HG03196 (cell line): ENCODE data around the gene DBN1.

Experiments used
- ATAC-seq: cut with Tn5 transposase; IDR thresholded peaks from one replicate; pipeline ENCODE4 v1.9.1; 2021; ENCODE audit not compliant: unreplicated experiment

Gene DBN1

DNA sequence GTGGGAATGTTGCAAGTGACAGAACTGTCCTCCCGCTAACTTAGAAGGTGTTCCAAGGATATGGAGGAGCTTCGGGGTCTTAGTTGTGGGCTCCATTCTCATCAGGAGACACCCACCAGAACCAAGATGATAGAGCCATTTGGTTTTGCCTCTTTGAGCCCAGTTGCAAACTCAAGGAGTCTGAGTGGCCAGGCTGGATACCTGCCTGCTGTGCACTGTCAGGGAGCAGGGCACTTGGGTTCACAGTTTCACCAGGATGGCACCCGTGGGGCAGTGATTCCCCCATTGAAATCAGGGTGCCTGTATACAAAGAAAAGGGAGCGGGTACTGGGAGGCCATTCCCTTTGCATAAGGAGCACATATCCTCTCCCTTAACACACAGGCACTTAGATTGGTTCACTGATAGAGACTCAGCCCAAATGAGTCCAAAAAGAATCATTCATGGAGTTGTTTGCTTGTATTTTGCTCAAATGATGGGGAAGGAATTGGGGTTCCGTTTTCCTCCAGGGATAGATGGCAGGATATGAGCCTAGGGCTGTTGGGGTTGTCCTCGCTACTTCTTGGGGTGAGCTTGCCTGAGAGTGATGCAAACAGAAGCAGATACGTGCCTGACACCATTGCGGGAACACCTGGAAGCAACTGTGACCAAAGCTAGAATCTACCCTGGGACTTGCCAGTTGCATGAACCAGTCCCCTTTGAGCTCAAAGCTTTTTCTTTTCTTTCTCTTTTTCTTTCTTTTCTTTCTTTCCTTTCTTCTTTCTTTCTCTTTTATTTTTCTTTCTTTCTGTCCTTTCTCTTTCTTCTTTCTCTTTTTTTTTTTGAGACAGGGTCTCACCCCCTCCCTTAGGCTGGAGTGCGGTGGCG, 28.1 kb downstream of the DBN1 start:
- no peak for ATAC-seq

DNA sequence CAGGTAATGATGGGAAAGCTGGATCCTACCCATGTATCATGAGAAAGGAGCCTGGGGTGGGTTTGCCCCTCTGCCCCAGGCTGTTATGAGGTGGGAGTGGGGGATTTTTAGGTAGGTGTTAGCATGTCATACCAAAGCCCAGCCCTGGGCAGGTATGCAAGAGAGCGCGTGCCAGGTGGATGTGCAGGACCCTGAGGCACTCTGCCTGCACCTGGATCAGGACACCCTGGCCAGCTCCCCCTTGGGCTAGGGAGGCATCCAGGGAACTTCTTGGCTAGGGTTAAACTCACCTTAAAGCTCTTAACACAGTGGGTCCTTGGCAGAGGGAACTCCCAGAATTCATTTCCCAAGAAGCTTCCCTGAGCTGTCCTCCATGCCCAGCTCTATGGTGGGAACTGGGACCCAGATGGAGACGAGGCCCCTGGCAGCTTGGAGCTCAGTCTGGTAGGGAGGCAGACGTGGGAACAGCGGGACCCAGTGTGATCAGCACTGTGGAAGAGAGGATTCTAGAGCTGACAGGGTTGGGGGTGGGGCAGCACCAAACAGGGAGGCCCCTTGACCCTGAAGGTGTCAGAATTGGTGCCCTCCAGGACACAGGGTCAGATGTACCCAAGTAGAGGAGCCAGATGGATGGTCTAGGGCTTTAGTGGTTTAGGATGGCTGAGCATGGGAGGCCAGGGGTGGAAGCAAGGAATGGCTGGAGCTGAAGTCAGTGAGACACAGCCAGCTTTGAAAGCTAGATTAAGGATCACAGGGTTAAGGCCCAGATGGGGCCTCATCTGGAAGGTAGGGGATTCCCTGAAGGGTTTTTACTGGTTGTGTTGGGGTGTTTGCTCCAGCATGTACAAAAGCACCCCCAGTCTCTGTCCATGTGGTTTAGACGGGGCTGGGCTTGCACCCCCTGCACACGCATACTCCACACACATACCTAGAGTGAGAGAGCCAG, 29.1 kb downstream of the DBN1 start:
- no peak for ATAC-seq

DNA sequence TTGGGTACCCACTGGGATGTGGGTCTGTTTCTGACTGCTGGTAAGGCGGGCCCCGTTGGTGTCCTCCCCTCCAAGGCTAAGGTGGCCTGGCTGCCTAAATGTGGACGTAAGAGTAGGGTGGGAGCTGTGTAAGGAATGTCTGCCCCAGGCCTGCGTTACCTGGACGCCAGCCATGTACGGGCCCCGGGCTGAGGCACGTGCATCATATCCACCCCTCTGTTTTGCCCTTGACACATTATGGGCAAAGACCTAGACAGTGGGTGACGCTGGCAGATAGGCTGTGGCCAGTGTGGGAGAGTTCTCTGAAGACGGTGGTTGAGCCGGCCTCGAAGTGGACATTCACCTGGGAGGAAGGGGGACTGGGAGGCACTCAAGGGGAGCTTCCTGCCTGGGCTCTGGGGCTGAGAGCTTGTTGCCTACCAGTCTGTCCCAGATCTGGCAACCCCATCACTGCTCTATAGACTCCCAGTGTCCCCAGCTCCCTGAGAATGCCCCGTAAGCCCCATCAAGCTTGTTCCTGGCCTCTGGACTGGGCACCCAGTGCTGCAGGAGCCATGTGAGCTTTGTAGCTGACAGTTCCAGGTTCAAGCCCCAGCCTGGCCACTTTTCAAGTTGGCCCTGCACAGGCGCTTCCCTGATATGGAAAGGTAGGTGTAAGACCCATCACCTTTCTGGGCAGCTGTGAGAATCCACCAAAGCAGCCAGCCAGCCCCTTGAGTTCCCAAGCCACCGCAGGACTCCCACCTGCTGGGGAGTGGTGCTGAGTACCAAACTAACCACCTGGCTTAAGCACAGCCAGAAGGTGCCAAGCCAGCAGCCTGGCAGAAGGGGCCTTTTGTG, 30.1 kb downstream of the DBN1 start:
- ATAC-seq: no peak

DNA sequence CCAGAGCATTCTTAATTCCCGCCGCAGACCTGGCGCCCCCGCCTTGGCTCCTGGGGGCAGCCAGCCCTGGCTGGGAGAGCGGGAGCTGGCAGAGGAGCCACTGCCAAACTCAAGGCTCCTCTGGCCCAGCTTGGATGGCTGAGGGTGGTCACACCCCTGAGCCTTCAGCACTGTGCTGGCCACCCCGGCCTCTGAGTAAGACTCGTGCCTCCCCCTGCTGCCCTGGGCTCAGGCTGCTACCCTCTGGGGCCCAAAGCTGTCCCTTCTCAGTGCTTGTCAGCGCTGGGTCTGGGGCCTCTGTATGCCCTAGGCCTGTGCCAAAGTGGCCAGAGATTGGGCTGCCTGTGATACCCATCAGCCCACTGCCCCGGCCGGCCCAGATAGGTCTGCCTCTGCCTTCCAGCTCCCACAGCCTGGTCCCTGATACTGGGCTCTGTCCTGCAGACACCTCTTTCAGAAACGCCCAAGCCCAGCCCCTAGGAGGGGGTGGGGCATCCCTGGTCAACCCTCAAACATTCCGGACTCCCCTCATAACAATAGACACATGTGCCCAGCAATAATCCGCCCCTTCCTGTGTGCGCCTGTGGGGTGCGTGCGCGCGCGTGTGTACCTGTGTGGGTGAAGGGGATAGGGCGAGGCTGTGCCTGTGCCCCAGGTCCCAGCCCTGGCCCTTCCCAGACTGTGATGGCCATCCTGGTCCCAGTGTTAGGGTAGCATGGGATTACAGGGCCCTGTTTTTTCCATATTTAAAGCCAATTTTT, 31.2 kb downstream of the DBN1 start:
- no peak for ATAC-seq

DNA sequence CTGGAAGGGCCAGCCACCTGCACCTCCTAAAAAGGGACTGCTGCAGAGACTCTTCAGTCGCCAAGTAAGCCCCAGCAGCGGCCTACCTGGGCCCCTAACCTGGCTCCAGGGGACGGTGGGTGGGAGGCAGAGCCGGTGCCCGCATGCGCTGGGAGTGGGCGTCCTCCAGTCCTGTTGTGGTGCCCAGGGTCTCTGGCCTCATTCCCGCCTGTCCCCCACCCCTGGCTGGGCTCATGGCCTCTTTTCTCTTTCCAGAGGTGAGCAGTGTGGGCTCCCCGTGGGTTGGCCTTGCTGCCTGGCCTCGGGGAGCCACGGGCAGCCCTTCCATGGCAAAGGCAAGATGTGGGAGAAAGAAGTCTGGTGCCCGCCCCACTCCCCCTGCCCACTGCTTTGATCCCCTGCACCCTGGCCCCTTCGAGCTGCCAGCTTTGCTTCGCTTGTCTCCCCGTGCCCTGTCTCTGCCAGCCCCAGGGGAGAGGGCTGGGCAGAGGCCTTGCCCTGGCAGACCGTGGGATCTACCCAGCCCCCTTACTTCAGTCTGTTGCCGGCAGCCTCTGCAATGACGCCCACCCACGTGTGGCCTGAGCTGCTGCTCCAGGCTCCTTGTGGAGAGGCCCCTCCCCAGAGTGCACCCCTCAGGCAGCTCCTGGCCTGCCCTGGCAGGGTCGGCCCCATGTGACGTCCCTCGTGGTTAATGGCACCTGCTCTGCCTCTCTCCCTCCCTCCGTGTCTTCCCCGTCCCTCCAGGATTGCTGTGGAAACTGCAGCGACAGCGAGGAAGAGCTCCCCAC, 32.2 kb downstream of the DBN1 start:
- no peak for ATAC-seq

DNA sequence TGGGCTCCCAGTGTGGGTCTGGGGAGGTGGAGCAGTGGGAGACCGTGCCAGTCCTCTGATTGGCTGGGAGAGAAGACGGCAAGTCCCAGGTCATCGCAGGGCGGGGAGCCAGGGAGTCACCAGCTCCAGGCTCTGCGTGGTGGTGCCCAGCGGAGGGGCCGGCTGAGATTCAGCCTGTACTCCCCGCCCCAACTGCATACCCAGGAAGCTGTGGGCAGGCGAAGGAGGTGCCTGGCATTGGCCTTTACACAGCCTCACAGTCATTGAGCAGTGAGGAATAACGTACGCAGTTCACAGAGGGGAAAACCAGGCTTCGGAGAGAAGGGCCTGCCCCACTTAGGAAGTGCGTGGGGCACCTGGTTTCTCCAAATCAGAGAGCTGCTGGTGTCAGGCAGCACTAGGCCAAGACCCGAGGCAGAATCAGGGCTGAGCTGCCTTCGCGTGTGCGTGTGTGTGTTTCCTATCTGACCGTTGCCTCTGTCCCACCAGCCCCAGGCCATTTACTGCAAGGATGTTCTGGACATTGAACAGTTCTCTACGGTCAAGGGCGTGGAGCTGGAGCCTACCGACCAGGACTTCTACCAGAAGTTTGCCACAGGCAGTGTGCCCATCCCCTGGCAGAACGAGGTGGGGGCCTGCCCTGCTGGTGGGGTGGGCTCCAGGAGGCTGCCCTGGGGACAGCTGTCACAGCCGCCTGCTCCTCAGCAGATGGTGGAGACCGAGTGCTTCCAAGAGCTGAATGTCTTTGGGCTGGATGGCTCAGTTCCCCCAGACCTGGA, 33.0 kb downstream of the DBN1 start:
- ATAC-seq: no peak

DNA sequence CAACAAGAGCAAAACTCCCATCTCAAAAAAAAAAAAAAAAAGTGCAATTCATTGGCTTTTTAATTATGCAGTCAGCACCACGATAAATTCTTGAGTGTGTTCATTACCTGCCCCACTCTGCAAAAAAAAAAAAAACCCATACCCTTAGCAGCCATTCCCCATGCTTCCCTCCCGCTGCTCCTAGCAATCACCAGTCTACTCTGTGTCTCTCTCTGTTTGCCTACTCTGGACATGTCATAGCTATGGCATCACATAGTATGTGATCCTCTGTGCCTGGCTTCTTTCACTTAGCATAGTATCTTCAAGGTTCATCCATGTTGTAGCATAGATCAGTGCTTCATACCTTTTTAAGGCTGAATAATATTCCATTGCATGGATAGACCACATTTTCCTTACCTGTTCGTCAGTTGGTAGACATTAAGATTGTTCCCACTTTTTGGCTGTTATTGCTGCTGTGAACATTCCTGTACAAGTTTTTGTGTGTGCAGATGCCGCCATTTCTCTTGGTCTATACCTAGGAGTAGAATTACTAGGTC, 33.8 kb downstream of the DBN1 start:
- no peak for ATAC-seq

DNA sequence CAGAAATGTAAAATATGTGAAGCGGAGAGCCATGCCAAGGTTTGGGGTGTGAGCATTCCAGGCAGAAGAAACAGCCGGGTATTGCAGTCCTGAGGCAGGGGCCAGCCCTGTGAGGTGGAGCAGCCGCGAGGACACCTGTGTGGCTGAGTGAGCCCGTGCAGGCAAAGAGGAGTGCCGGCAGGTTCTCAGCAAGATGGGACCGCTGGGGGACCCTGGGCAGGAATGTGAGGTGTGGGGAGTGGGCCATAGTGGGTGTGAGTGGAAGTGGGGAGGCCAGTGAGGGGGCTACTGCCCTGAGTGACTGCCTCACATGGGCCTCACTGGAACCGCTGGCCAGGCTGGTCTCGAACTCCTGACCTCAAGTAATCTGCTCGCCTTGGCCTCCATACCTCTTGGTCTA, 35.0 kb downstream of the DBN1 start:
- ATAC-seq: no peak

DNA sequence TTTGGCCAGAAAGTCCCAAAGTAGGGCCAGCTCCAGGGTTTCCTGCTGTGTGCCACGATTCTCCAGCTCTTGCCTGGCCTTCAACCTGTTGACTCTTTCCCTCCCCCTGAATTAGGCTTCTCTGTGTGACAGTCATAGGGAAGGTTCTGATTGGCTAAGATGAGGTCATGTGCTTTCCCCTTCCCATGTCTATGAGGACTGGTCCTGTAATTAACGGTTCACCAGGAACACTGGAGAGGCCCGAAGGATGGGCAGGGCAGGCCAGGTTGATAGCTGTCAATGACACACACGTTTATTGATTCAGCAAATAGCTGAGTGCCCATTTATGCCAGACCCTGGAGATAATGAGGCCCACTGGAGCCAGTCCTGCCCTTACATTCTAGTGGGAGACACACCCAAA, 35.8 kb downstream of the DBN1 start:
- no peak for ATAC-seq

DNA sequence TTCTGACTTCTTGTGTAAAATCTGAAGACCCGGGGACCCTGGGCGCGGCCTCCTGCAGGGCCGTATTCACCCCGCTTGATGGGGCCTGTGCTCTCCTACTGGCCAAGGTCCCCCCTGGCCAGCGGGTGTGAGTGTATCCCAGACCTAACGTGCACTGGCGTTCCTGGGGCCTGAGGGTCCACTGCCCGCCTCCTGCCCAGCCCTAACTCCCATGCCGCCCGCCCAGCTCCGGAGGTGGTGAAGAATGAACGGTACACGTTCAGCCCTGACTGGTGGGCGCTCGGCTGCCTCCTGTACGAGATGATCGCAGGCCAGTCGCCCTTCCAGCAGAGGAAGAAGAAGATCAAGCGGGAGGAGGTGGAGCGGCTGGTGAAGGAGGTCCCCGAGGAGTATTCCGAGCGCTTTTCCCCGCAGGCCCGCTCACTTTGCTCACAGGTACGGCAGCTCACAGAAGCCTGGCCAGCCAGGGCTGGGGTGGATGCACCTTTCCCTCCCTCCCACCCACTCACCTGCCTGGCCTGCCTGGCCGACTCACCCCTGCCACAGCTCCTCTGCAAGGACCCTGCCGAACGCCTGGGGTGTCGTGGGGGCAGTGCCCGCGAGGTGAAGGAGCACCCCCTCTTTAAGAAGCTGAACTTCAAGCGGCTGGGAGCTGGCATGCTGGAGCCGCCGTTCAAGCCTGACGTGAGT, 37.4 kb downstream of the DBN1 start:
- ATAC-seq: no peak

DNA sequence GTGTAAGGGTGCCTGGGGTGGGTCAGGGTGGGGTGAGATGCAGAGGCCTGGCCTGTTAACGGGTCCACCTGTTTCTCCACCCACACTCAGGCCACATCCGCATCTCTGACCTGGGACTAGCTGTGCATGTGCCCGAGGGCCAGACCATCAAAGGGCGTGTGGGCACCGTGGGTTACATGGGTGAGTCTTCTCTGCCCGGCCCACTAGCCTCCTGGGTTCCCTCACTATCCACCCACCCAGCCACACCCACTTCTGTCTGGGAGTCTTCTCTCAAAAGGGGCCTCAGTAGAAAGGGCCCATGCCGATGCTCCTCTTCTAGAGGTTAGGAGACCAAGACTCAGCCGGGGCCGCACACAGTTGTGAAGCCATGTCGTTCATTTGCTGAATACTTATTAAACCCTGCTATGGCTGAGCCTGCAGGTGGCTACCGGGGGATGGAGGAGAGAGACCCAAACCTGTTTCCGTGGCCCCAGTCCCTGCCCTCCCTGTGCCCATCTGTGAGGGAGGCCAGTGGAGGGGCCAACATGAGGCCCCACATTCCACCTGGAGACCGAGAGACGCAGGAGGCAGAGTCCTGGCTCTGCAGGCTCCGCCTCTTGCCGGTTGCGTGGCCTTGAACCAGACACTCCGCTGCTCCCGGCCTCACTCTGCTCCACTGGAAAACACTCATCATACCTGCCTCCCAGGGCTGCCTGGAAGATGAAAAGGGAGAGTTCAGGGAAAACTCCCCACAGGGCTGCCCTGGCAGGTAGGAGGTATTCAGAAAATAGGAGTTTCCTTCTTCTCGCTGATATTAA, 38.3 kb downstream of the DBN1 start:
- ATAC-seq: no peak

DNA sequence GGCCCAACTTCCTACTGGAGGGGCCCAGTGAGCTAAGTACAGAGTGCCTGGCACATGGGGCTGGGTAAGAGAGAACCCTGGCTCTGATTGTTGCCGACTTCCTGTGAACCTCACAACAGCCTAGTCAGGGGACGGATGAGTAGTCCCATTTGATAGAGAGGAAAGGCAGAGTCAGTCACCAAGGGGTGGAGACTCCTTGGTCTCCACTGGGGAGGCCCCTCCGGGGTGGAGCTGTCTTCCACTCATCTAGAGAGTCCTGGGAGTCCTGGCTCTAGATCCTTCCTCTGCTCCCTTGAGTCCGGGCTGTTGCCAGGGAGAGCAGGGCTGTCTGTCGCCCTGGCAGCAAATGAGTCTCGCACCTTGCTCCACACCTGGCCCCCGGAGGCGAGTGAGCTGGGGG, 39.0 kb downstream of the DBN1 start:
- no peak for ATAC-seq

DNA sequence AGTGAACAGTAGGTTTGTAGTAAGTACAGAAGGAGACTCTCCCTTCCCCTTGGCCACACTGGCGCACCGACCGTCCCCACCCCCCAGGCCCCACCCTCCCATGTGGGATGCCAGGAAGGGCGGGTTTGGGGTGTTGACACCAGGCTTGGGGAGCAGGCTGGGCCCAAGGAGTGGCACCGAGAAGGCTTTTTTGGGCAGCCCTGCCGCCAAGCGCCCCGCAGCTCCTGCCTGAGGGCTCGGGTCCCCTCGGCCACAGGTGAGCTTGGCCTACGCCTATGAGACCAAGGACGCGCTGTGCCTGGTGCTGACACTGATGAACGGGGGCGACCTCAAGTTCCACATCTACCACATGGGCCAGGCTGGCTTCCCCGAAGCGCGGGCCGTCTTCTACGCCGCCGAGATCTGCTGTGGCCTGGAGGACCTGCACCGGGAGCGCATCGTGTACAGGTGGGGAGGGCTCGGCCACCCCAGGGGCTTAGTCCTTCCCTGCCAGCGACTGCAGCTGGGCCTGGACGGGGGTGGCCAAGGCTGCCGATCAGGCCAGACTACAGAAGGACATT, 39.7 kb downstream of the DBN1 start:
- no peak for ATAC-seq

DNA sequence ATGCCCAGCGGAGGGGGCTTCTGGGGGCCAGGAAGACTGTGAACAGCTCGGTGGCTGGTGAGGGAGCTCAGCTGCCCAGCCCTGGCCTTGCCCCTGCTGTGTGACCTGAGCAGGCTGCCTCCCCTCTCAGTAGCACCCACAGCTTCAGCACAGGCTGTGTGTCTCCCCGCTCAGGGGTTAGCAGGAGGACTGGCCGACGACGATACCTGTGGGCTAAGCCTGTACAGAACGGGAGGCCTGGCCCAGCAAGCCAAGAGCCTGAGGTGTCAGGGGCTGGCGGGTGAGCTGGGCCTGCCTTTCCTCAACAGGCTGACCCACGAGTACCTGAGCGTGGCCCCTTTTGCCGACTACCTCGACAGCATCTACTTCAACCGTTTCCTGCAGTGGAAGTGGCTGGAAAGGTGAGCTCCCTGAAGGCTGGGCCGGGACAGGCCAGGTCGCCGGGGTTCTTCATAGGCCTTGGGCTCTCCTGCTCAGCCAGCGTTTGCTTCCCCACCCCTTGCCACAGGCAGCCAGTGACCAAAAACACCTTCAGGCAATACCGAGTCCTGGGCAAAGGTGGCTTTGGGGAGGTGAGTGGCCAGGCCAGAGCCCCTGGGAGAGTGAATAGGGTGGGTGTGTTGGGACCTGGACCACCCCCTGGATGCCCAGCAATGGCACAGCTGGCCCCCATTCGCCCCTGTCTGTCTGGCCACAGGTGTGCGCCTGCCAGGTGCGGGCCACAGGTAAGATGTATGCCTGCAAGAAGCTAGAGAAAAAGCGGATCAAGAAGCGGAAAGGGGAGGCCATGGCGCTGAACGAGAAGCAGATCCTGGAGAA, 40.4 kb downstream of the DBN1 start:
- no peak for ATAC-seq

DNA sequence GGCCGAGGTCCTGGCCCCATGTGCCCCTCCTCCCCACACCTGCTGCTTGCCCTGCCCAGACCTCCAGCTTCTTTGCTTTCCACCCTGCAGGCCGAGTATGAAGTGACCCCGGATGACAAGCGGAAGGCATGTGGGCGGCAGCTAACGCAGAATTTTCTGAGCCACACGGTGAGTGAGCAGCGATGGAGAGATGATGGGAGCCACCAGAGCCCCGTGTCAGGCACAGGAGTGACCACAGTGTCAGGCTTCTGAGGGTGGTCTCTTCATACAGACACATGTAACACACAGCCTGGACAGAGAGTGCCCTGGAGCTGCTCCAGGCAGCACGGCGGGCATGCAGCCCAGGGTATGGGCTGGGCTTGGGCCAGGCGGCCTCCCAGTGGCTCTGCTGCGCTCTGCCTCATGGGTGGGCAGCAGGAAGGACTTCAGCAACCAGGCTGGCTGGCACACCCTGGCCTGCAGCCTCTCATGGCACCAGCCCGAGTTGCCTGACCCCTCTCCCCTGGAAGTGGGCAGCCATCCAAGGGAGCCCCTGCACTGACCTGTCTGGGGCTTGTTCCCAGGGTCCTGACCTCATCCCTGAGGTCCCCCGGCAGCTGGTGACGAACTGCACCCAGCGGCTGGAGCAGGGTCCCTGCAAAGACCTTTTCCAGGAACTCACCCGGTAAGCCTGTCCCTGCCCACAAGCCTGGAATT, 41.1 kb downstream of the DBN1 start:
- ATAC-seq: no peak
